ENCODE data around the gene SDCBP2.

SDCBP2 gene

GRCh38 chr20:1331801-1332453 is 3.0 kb upstream of the SDCBP2 start:
- peaks cover 14% of the 10 kb centered on the region; the same call in 1 of the 2 replicates for H3K79me2 ChIP-seq (ENCODE audit: insufficient read depth, low read depth)

GRCh38 chr20:1331101-1331500 is 2.2 kb upstream of the SDCBP2 start:
- Histone ChIP-seq H3K4me2 (no peak overlapping the region), H3K27me3 (ENCODE audit: insufficient read depth, low read depth) (no peaks in the 10 kb centered on the region), H2AFZ (ENCODE audit: low read depth) (no peak overlapping the region), H3K4me3 (IDR thresholded peaks at IDR 0.05; ENCODE audit: insufficient read depth, low read depth, low read length) (no peak overlapping the region), H3K9ac (no peak overlapping the region), H3K36me3 (ENCODE audit: insufficient read depth) (no peaks in the 10 kb centered on the region), H3K27ac (no peak overlapping the region), H3K79me2 (ENCODE audit: insufficient read depth, low read depth) (peaks cover 22% of the 10 kb centered on the region), H3K4me1 (ENCODE audit: low read depth, poor library complexity, severe bottlenecking) (peaks cover 23% of the 10 kb centered on the region), H4K20me1 (ENCODE audit: insufficient read depth) (no peaks in the 10 kb centered on the region)
- no peak for TF ChIP-seq CTCF (conservative IDR thresholded peaks at IDR 0.05; ENCODE audit: low read depth, low read length)

More at GRCh38 chr20:1331801-1332453, 3.0 kb upstream of the SDCBP2 start:
- Histone ChIP-seq H3K27ac (no peak overlapping the region), H3K4me3 (IDR thresholded peaks at IDR 0.05; ENCODE audit: insufficient read depth, low read depth, low read length) (no peak overlapping the region), H3K4me1 (ENCODE audit: low read depth, poor library complexity, severe bottlenecking) (peaks cover 15% of the 10 kb centered on the region), H3K4me2 (no peak overlapping the region), H3K36me3 (ENCODE audit: insufficient read depth) (no peaks in the 10 kb centered on the region), H2AFZ (ENCODE audit: low read depth) (no peak overlapping the region), H3K27me3 (ENCODE audit: insufficient read depth, low read depth) (no peaks in the 10 kb centered on the region), H4K20me1 (ENCODE audit: insufficient read depth) (no peaks in the 10 kb centered on the region), H3K9ac (no peak overlapping the region)
- no peak for TF ChIP-seq CTCF (conservative IDR thresholded peaks at IDR 0.05; ENCODE audit: low read depth, low read length)

- H3K27me3 ChIP-seq (ENCODE audit: insufficient read depth, low read depth), result no peaks in the 10 kb centered on the region
- H4K20me1 ChIP-seq (ENCODE audit: insufficient read depth), result no peaks in the 10 kb centered on the region
- H3K4me3 ChIP-seq (IDR thresholded peaks at IDR 0.05; ENCODE audit: insufficient read depth, low read depth, low read length), result no peak overlapping the region
- H3K4me1 ChIP-seq (ENCODE audit: low read depth, poor library complexity, severe bottlenecking), result peaks cover 23% of the 10 kb centered on the region
- no peak overlapping the region for H3K27ac ChIP-seq
- no peak overlapping the region for H3K9ac ChIP-seq
- H3K4me2 ChIP-seq, result no peak overlapping the region
- peaks cover 31% of the 10 kb centered on the region for H3K79me2 ChIP-seq (ENCODE audit: insufficient read depth, low read depth)
- TF ChIP-seq CTCF (conservative IDR thresholded peaks at IDR 0.05; ENCODE audit: low read depth, low read length), result no peak
- H2AFZ ChIP-seq (ENCODE audit: low read depth), result no peak overlapping the region
- no peaks in the 10 kb centered on the region for H3K36me3 ChIP-seq (ENCODE audit: insufficient read depth)
These were observed 1.3 kb upstream of the SDCBP2 start for GRCh38 chr20:1330075-1330830.

- H2AFZ ChIP-seq (ENCODE audit: low read depth), result no peak overlapping the region
- H3K4me1 ChIP-seq (ENCODE audit: low read depth, poor library complexity, severe bottlenecking), result peaks cover 28% of the 10 kb centered on the region
- no peaks in the 10 kb centered on the region for H3K27me3 ChIP-seq (ENCODE audit: insufficient read depth, low read depth)
- no peak overlapping the region for H3K9ac ChIP-seq
- no peaks in the 10 kb centered on the region for H4K20me1 ChIP-seq (ENCODE audit: insufficient read depth)
- H3K27ac ChIP-seq, result no peak overlapping the region
- no peak for TF ChIP-seq CTCF (conservative IDR thresholded peaks at IDR 0.05; ENCODE audit: low read depth, low read length)
- H3K36me3 ChIP-seq (ENCODE audit: insufficient read depth), result no peaks in the 10 kb centered on the region
- peaks cover 31% of the 10 kb centered on the region for H3K79me2 ChIP-seq (ENCODE audit: insufficient read depth, low read depth)
- no peak overlapping the region for H3K4me3 ChIP-seq (IDR thresholded peaks at IDR 0.05; ENCODE audit: insufficient read depth, low read depth, low read length)
- H3K4me2 ChIP-seq, result no peak overlapping the region
These were observed 886 bp downstream of the SDCBP2 start for GRCh38 chr20:1327827-1328679.
